A673 (cell line): ENCODE results near the gene CYP21A2.
"Not testable (repeated sequence)": the region's sequence is repeated elsewhere in the genome, so short reads cannot be mapped to it uniquely, and the experiment has no call there.

Experiments used
- CTCF ChIP-seq: fragments of 300-800, 200-600 bp; sonication (generic); conservative IDR thresholded peaks from 2 replicates; pipeline ENCODE4 v1.5.1; 2017; ENCODE audit warnings: low read depth, mild to moderate bottlenecking, antibody characterized with exemption, low read length, moderate library complexity, mixed read lengths
- EZH2 ChIP-seq: fragments of 200-600 bp; sonication (generic); IDR thresholded peaks from 2 replicates; pipeline ENCODE4 v1.6.1; 2017; ENCODE audit warnings: borderline replicate concordance, low read depth, mild to moderate bottlenecking, mixed read lengths, antibody characterized with exemption, low read length; ENCODE audit not compliant: poor library complexity, severe bottlenecking

- TF ChIP-seq CTCF, EZH2: not testable (repeated sequence)
Measured at GRCh38 chr6:32055756-32056155, 17.5 kb downstream of the CYP21A2 start.
